Testis (tissue), 3 donors: ENCODE measurements around the gene RCCD1. TPM values are rescaled to one million over a fixed set of nuclear protein-coding genes. Genes with fewer than 3 reads are reported as not detected.

Experiments used
- DNase-seq: peaks from one replicate; pipeline ENCODE4 v3.0.0-alpha.2; 2019
- H3K27ac ChIP-seq, 2 donors: fragments of 200-600 bp; sonication (generic); one replicate each; pipeline ENCODE4 v1.5.1; 2019
- H3K27me3 ChIP-seq: fragments of 200-600 bp; sonication (generic); one replicate; pipeline ENCODE4 v1.5.1; 2019
- H3K36me3 ChIP-seq: fragments of 200-600 bp; sonication (generic); one replicate; pipeline ENCODE4 v1.5.1; 2017; ENCODE audit warnings: low read depth; ENCODE audit errors: missing control alignments
- H3K4me1 ChIP-seq: fragments of 200-600 bp; sonication (generic); one replicate; pipeline ENCODE4 v1.5.1; 2019
- H3K4me3 ChIP-seq, 2 donors: fragments of 200-600 bp; sonication (generic); one replicate each; pipeline ENCODE4 v1.5.1; 2017 to 2019
- H3K9me3 ChIP-seq: fragments of 200-600 bp; sonication (generic); one replicate; pipeline ENCODE4 v1.5.1; 2017
- CTCF ChIP-seq, 3 experiments: fragments of 450-650 bp in 2 of 3; fragments of 200-600 bp in 1 of 3; sonication (generic) in 1 of 3; IDR thresholded peaks; one replicate each; pipeline ENCODE4 v1.5.1; 2016 to 2019; ENCODE audit warnings: antibody characterized with exemption in 3 of 3, mild to moderate bottlenecking in 2 of 3, moderate library complexity in 1 of 3
- POLR2A ChIP-seq: fragments of 450-650 bp; IDR thresholded peaks from one replicate; pipeline ENCODE4 v1.6.1; 2017; ENCODE audit warnings: antibody characterized with exemption, mild to moderate bottlenecking, moderate library complexity
- WGBS, 2 donors: methylation state at CpG; one replicate each; pipeline ENCODE4 v1.1.5; 2018; 5-methylcytosine and 5-hydroxymethylcytosine counted together
- intact Hi-C: fragments of 100-400 bp; cut with DNase I; formaldehyde crosslinking; loops from one replicate; pipeline ENCODE4 v1.15.1; 2023; ENCODE audit warnings: low total_unique reads
- polyA plus RNA-seq: library from polyadenylated mRNA; stranded (reverse); fragments of 350-450 nt; fragmentation: Illumina TruSeq; extraction: RNeasy Lipid Tissue Mini Kit (QIAGEN cat#74804); gene quantifications from one replicate; pipeline ENCODE4 v1.2.3, GENCODE V29; 2014; ENCODE audit warnings: low read depth, low replicate concordance; ENCODE audit not compliant: insufficient read depth
- small RNA-seq, 2 donors: library from RNA; depleted of rRNA; stranded (forward); fragments of <200 nt; gene quantifications; one replicate each; pipeline ENCODE3, GENCODE V24; 2016
- total RNA-seq, 2 donors: library from RNA; depleted of rRNA; stranded (reverse); fragments of >200 nt; gene quantifications; one replicate each; pipeline ENCODE4 v1.2.3, GENCODE V29; 2016

The RCCD1 gene
- total and polyA plus RNA-seq, 3 donors from 2014 or later = 17.5 to 21.1 (median 17.5) TPM

GRCh38 chr15:91001209-91001608 lies 46.5 kb downstream of the RCCD1 start:
- no peaks in the 10 kb centered on the region for H3K27me3 ChIP-seq
- no peaks in the 10 kb centered on the region for H3K4me1 ChIP-seq
- no peak for TF ChIP-seq POLR2A
- no peak for TF ChIP-seq CTCF (IDR thresholded peaks at IDR 0.05)
- WGBS, 2 donors = 99 to 100% methylated on average over 3 of the region's 3 CpGs
- no peak overlapping the region for H3K4me3 ChIP-seq
- no peak for DNase-seq
- H3K9me3 ChIP-seq = no peaks in the 10 kb centered on the region
- no peaks in the 10 kb centered on the region for H3K36me3 ChIP-seq
- H3K27ac ChIP-seq = no peak overlapping the region
- intact Hi-C loops = no loop called here

GRCh38 chr15:91007266-91007665 lies 52.6 kb downstream of the RCCD1 start:
- Histone ChIP-seq H3K4me1 (no peaks in the 10 kb centered on the region), H3K9me3 (no peaks in the 10 kb centered on the region), H3K27me3 (no peaks in the 10 kb centered on the region), H3K27ac (no peak overlapping the region), H3K4me3 (no peak overlapping the region), H3K36me3 (no peaks in the 10 kb centered on the region)
- intact Hi-C loops = no loop called here
- TF ChIP-seq POLR2A (no peak), CTCF (IDR thresholded peaks at IDR 0.05) (no peak)
- WGBS, 2 donors = 93 to 97% methylated on average over 3 of the region's 3 CpGs
- no peak for DNase-seq

Small RNA genes within 50 kb of the gene (small RNA-seq; reads per million reads assigned to genes)
- gene RF00019 = 0 reads per million in 2 donors

Other genes starting within 250 kb of the RCCD1 start
- gene BLM, start 237.5 kb upstream of the RCCD1 start, total RNA-seq = 1 to 10 TPM; 5.9 to 6.7 TPM
- gene BLM, start 237.5 kb upstream of the RCCD1 start, polyA plus RNA-seq = 5.8 TPM
- gene FURIN, start 86.3 kb upstream of the RCCD1 start, total RNA-seq = 10 to 100 TPM; 23.1 to 32.1 TPM
- 21.5 TPM for gene FURIN, start 86.3 kb upstream of the RCCD1 start, polyA plus RNA-seq
- 10 to 100 TPM; 18.6 to 23.1 TPM for gene FES, start 70.4 kb upstream of the RCCD1 start, total RNA-seq
- 14.4 TPM for gene FES, start 70.4 kb upstream of the RCCD1 start, polyA plus RNA-seq
- gene MAN2A2, start 51.6 kb upstream of the RCCD1 start, total RNA-seq = 100 to 1,000 TPM; 128 to 151 TPM
- gene MAN2A2, start 51.6 kb upstream of the RCCD1 start, polyA plus RNA-seq = 101 TPM
- gene HDDC3, start 22.3 kb upstream of the RCCD1 start, total RNA-seq = 10 to 100 TPM; 16.7 to 18.3 TPM
- 12.1 TPM for gene HDDC3, start 22.3 kb upstream of the RCCD1 start, polyA plus RNA-seq
- 10 to 100 TPM; 48.9 to 56.9 TPM for gene UNC45A, start 19.6 kb upstream of the RCCD1 start, total RNA-seq
- 59.6 TPM for gene UNC45A, start 19.6 kb upstream of the RCCD1 start, polyA plus RNA-seq
- 100 to 1,000 TPM in 1 of 2 donors, 10 to 100 TPM in 1; 74.3 to 104 TPM for gene PRC1, start 39.7 kb downstream of the RCCD1 start, total RNA-seq
- gene PRC1, start 39.7 kb downstream of the RCCD1 start, polyA plus RNA-seq = 111 TPM
- 10 to 100 TPM; 12.6 to 20.6 TPM for gene VPS33B, start 67.7 kb downstream of the RCCD1 start, total RNA-seq
- gene VPS33B, start 67.7 kb downstream of the RCCD1 start, polyA plus RNA-seq = 16.9 TPM
- gene SV2B, start 145.4 kb downstream of the RCCD1 start, total RNA-seq = 1 to 10 TPM; 1.6 to 1.7 TPM
- gene SV2B, start 145.4 kb downstream of the RCCD1 start, polyA plus RNA-seq = 1.7 TPM